Gastroesophageal sphincter (tissue), 4 donors: ENCODE measurements around the gene ZNF385B. TPM values are rescaled to one million over a fixed set of nuclear protein-coding genes. Genes with fewer than 3 reads are reported as not detected.

Experiments
- ATAC-seq: fragments of 150-250 bp; one replicate; pipeline ENCODE4 v1.9.1; 2016; ENCODE audit warnings: mild to moderate bottlenecking, moderate library complexity
- H3K27ac ChIP-seq, 4 donors: fragments of 200-600 bp; sonication (generic) in 3 of 4; 1 replicate in 3 of 4; 2 replicates in 1 of 4; pipeline ENCODE4 v1.5.1; 2016 to 2019
- H3K27me3 ChIP-seq: fragments of 200-600 bp; sonication (generic); one replicate; pipeline ENCODE4 v1.5.1; 2019
- H3K36me3 ChIP-seq, 2 donors: fragments of 200-600 bp; sonication (generic); one replicate each; pipeline ENCODE4 v1.5.1; 2019; ENCODE audit warnings: control low read depth in 1 of 2
- H3K4me1 ChIP-seq, 3 donors: fragments of 200-600 bp; sonication (generic); 1 replicate in 2 of 3; 2 replicates in 1 of 3; pipeline ENCODE4 v1.5.1; 2016 to 2019; ENCODE audit warnings: control low read depth in 2 of 3
- H3K4me3 ChIP-seq, 2 donors: fragments of 200-600 bp; sonication (generic); one replicate each; pipeline ENCODE4 v1.5.1; 2019; ENCODE audit warnings: mild to moderate bottlenecking in 1 of 2, moderate library complexity in 1 of 2
- H3K9me3 ChIP-seq, 3 donors: fragments of 200-600 bp; sonication (generic); one replicate each; pipeline ENCODE4 v1.5.1; 2017 to 2019; ENCODE audit warnings: control low read depth in 2 of 3
- EP300 ChIP-seq: sonication (generic); formaldehyde crosslinking; IDR thresholded peaks from one replicate; pipeline ENCODE4 v1.6.1; 2017; ENCODE audit warnings: antibody characterized with exemption, mild to moderate bottlenecking
- POLR2A ChIP-seq, 2 donors: fragments of 450-650 bp; IDR thresholded peaks; one replicate each; pipeline ENCODE4 v1.6.1; 2017; ENCODE audit warnings: antibody characterized with exemption in 2 of 2, mild to moderate bottlenecking in 2 of 2, moderate library complexity in 1 of 2
- POLR2AphosphoS5 ChIP-seq: sonication (generic); formaldehyde crosslinking; IDR thresholded peaks from one replicate; pipeline ENCODE4 v1.6.1; 2017; ENCODE audit warnings: antibody characterized with exemption
- WGBS, 2 donors: methylation state at CpG; one replicate each; pipeline ENCODE4 v1.1.5; 2018; ENCODE audit warnings: low coverage in 1 of 2; 5-methylcytosine and 5-hydroxymethylcytosine counted together
- total RNA-seq, 4 donors: library from RNA; depleted of rRNA; stranded (reverse); fragments of >200 nt; gene quantifications; one replicate each; pipeline ENCODE4 v1.1.0, GENCODE V29; 2016
- TF ChIP-seq, protein P1 (sequence below), 4 experiments: fragments of 200-600 bp in 2 of 4; fragments of 450-650 bp in 2 of 4; sonication (generic) in 1 of 4; IDR thresholded peaks; one replicate each; pipeline ENCODE4 v1.5.1; 2017 to 2019; ENCODE audit warnings: antibody characterized with exemption in 4 of 4, mild to moderate bottlenecking in 2 of 4, moderate library complexity in 2 of 4

ZNF385B gene
- total RNA-seq, 4 donors from 2014 or later: 2.7 to 7.6 (median 3.9) TPM

DNA sequence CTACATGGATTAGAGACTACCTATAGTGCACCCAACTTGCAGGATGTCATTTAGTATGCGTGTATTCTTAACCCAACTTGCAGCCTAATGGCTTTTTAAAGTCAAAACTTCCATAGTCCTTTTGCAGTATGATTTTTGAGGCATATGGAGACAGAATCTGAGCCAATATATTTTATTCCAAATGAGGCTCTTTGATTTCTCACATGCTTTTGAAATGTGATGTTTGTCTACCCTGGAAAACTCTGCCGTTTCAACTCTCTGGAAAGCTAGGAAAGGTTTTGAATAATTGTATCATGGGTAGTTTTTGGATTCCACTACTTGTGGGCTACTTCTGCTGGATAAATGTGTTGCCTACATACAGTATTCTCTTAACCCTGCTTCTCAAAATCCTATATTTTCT is 206.6 kb downstream of the ZNF385B start:
- Histone ChIP-seq H3K27me3 (no peaks in the 10 kb centered on the region), H3K27ac (no peak overlapping the region), H3K9me3 (no peaks in the 10 kb centered on the region), H3K36me3 (no peaks in the 10 kb centered on the region), H3K4me1 (peaks cover 0 to 8% (median 0%) of the 10 kb centered on the region in 3 donors), H3K4me3 (no peak overlapping the region)
- no peak for ATAC-seq
- 73 to 83% methylated on average over 2 of the region's 2 CpGs for WGBS, 2 donors
- TF ChIP-seq EP300 (no peak), POLR2A (IDR thresholded peaks at IDR 0.05) (no peak), POLR2AphosphoS5 (no peak)

- peaks cover 0 to 8% (median 0%) of the 10 kb centered on the region in 3 donors for H3K4me1 ChIP-seq
- no peak overlapping the region for H3K27ac ChIP-seq
- H3K4me3 ChIP-seq: no peak overlapping the region
- 32 to 79% methylated on average over 2 of the region's 2 CpGs for WGBS, 2 donors
- no peak for ATAC-seq
- H3K27me3 ChIP-seq: no peaks in the 10 kb centered on the region
- H3K36me3 ChIP-seq: no peaks in the 10 kb centered on the region
- TF ChIP-seq POLR2A (IDR thresholded peaks at IDR 0.05): no peak
- no peak for TF ChIP-seq EP300
- no peak for TF ChIP-seq POLR2AphosphoS5
- TF ChIP-seq, protein P1, sequence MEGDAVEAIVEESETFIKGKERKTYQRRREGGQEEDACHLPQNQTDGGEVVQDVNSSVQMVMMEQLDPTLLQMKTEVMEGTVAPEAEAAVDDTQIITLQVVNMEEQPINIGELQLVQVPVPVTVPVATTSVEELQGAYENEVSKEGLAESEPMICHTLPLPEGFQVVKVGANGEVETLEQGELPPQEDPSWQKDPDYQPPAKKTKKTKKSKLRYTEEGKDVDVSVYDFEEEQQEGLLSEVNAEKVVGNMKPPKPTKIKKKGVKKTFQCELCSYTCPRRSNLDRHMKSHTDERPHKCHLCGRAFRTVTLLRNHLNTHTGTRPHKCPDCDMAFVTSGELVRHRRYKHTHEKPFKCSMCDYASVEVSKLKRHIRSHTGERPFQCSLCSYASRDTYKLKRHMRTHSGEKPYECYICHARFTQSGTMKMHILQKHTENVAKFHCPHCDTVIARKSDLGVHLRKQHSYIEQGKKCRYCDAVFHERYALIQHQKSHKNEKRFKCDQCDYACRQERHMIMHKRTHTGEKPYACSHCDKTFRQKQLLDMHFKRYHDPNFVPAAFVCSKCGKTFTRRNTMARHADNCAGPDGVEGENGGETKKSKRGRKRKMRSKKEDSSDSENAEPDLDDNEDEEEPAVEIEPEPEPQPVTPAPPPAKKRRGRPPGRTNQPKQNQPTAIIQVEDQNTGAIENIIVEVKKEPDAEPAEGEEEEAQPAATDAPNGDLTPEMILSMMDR (IDR thresholded peaks at IDR 0.05): no peak
- H3K9me3 ChIP-seq: no peaks in the 10 kb centered on the region
Measured at GRCh38 chr2:179652296-179652695, 209.1 kb downstream of the ZNF385B start.

GRCh38 chr2:179650420-179650819 is 211.0 kb downstream of the ZNF385B start:
- no peaks in the 10 kb centered on the region for H3K36me3 ChIP-seq
- no peaks in the 10 kb centered on the region for H3K27me3 ChIP-seq
- no peak for TF ChIP-seq POLR2A (IDR thresholded peaks at IDR 0.05)
- TF ChIP-seq POLR2AphosphoS5: no peak
- TF ChIP-seq EP300: no peak
- TF ChIP-seq, protein P1 (IDR thresholded peaks at IDR 0.05): no peak
- H3K4me1 ChIP-seq: peaks cover 0 to 8% (median 0%) of the 10 kb centered on the region in 3 donors
- H3K27ac ChIP-seq: no peak overlapping the region
- ATAC-seq: no peak
- no peaks in the 10 kb centered on the region for H3K9me3 ChIP-seq
- no peak overlapping the region for H3K4me3 ChIP-seq

DNA sequence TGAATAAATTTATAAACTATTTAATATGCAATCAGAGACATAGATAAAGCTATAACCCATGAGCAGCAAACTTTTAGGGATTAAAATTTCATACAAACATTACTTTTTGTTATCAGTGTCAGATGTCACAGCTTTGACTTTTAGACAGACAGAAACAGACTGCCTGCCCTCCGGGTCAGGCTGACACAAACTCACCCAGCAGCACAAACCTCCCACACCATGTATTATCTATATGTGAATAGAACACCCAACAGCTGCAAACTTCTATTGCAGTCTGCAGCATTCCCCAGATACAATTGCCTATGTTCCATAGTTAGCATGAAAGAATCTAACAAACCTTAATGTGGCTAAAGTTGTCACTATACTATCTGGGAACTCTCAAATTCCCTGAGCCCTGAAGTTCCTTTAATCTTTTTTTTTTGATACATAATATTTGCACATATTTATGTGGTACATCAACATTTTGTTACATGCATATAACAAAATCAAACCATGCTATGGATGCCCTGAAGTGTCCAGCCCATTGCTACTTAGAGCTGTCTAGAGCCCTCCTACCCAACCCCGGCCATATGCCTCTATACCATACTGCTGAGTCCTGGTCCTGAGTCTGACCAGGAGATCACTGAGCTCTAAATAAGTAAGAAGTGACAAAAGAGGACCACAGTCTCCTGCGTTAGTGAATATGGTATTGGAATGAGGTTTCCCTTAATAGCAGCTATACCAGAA is 214.4 kb downstream of the ZNF385B start:
- Histone ChIP-seq H3K4me3 (no peak overlapping the region), H3K4me1 (peaks cover 0 to 4% (median 0%) of the 10 kb centered on the region in 3 donors), H3K27ac (no peak overlapping the region), H3K9me3 (no peaks in the 10 kb centered on the region), H3K27me3 (no peaks in the 10 kb centered on the region), H3K36me3 (no peaks in the 10 kb centered on the region)
- TF ChIP-seq POLR2AphosphoS5 (no peak), POLR2A (IDR thresholded peaks at IDR 0.05) (no peak), EP300 (no peak)
- TF ChIP-seq, protein P1 (IDR thresholded peaks at IDR 0.05): no peak
- no peak for ATAC-seq
- WGBS, 2 donors: 78 to 95% methylated on average over 2 to 3 of the region's 3 CpGs

GRCh38 chr2:179646173-179646769 is 215.1 kb downstream of the ZNF385B start:
- no peak overlapping the region for H3K4me3 ChIP-seq
- ATAC-seq: no peak
- no peaks in the 10 kb centered on the region for H3K27me3 ChIP-seq
- H3K36me3 ChIP-seq: no peaks in the 10 kb centered on the region
- 83 to 93% methylated on average over 8 of the region's 9 CpGs for WGBS, 2 donors
- TF ChIP-seq, protein P1 (IDR thresholded peaks at IDR 0.05): no peak
- TF ChIP-seq POLR2A (IDR thresholded peaks at IDR 0.05): no peak
- TF ChIP-seq POLR2AphosphoS5: no peak
- no peak for TF ChIP-seq EP300
- H3K9me3 ChIP-seq: no peaks in the 10 kb centered on the region
- H3K4me1 ChIP-seq: no peaks in the 10 kb centered on the region
- no peak overlapping the region for H3K27ac ChIP-seq
